SU-DHL-6 (cell line): ENCODE data around the gene ADK.

Experiments used
- CTCF ChIP-seq: fragments of 200-600 bp; sonication (generic); IDR thresholded peaks from one replicate; pipeline ENCODE4 v1.5.1; 2017; ENCODE audit warnings: antibody characterized with exemption, mild to moderate bottlenecking, low read length, moderate library complexity; ENCODE audit not compliant: insufficient read depth, poor library complexity, severe bottlenecking
- EZH2phosphoT487 ChIP-seq: fragments of 200-600 bp; sonication (generic), shearing (Covaris generic); conservative IDR thresholded peaks from 2 replicates; pipeline ENCODE4 v1.6.1; 2018; ENCODE audit warnings: mild to moderate bottlenecking, antibody characterized with exemption, low read length, moderate library complexity, mixed read lengths

GRCh38 chr10:74683621-74684364 is 532.8 kb downstream of the ADK start:
- TF ChIP-seq CTCF (no peak), EZH2phosphoT487 (no peak)
